Spleen (tissue), 11 donors: ENCODE results near the gene KL. TPM values are rescaled to one million over a fixed set of nuclear protein-coding genes. Genes with fewer than 3 reads are reported as not detected.

Experiments
- DNase-seq: peaks from one replicate; pipeline ENCODE4 v3.0.0-alpha.2; 2020
- H3K27ac ChIP-seq, 8 donors: fragments of 200-600 bp; sonication (generic) in 7 of 8; 1 replicate in 4 of 8; 2 replicates in 4 of 8; pipeline versions ENCODE4 v1.5.0 to v1.8.0; 2016 to 2021; ENCODE audit warnings: inconsistent platforms in 4 of 8, mild to moderate bottlenecking in 4 of 8, moderate library complexity in 1 of 8
- H3K27me3 ChIP-seq, 7 donors: fragments of 200-600 bp; sonication (generic) in 6 of 7; replicated peaks in 1 of 7; 1 replicate in 4 of 7; 2 replicates in 3 of 7; pipeline versions ENCODE4 v1.5.0 to v1.8.0; 2016 to 2021; ENCODE audit warnings: inconsistent platforms in 3 of 7, mild to moderate bottlenecking in 1 of 7
- H3K36me3 ChIP-seq, 6 donors: fragments of 200-600 bp; sonication (generic) in 5 of 6; 1 replicate in 4 of 6; 2 replicates in 2 of 6; pipeline versions ENCODE4 v1.5.0 to v1.8.0; 2016 to 2021; ENCODE audit warnings: inconsistent platforms in 2 of 6
- H3K4me1 ChIP-seq, 6 donors: fragments of 200-600 bp; sonication (generic) in 5 of 6; 1 replicate in 3 of 6; 2 replicates in 3 of 6; pipeline versions ENCODE4 v1.5.0 to v1.8.0; 2016 to 2021; ENCODE audit warnings: inconsistent platforms in 3 of 6
- H3K4me3 ChIP-seq, 8 donors: fragments of 200-600 bp; sonication (generic) in 7 of 8; 1 replicate in 4 of 8; 2 replicates in 4 of 8; pipeline versions ENCODE4 v1.5.0 to v1.8.0; 2016 to 2021; ENCODE audit warnings: inconsistent platforms in 4 of 8, mild to moderate bottlenecking in 4 of 8, moderate library complexity in 2 of 8
- H3K9me3 ChIP-seq, 8 donors: fragments of 200-600 bp; sonication (generic) in 7 of 8; 1 replicate in 4 of 8; 2 replicates in 4 of 8; pipeline versions ENCODE4 v1.5.0 to v1.8.0; 2016 to 2021; ENCODE audit warnings: inconsistent platforms in 4 of 8
- POLR2A ChIP-seq, 3 donors: fragments of 450-650 bp; IDR thresholded peaks; one replicate each; pipeline ENCODE4 v1.5.1; 2017; ENCODE audit warnings: antibody characterized with exemption in 3 of 3, mild to moderate bottlenecking in 1 of 3
- POLR2AphosphoS5 ChIP-seq, 3 donors: sonication (generic); formaldehyde crosslinking; IDR thresholded peaks; one replicate each; pipeline ENCODE4 v1.5.1; 2017; ENCODE audit warnings: antibody characterized with exemption in 3 of 3
- WGBS, 5 donors: extraction: QIAGEN DNeasy Blood & Tissue Kit in 3 of 5; methylation state at CpG; one replicate each; pipeline versions ENCODE4 v1.1.5 to v1.1.7; 2013 to 2018; 5-methylcytosine and 5-hydroxymethylcytosine counted together
- intact Hi-C: fragments of 100-400 bp; cut with DNase I; formaldehyde crosslinking; loops from one replicate; pipeline ENCODE4 v1.15.0; 2023; ENCODE audit warnings: low total_unique reads
- polyA plus RNA-seq, 3 donors: library from polyadenylated mRNA; stranded (reverse); fragments of 200-250 nt; gene quantifications; one replicate each; pipeline ENCODE4 v1.2.1, GENCODE V29; 2013
- total RNA-seq, 7 donors: library from RNA; depleted of rRNA in 3 of 7; stranded (reverse); fragments of >200 nt in 3 of 7; fragmentation: NEBNext Ultra II Directional in 4 of 7; extraction: Animal tissue kit (Norgen Biotek cat#: 25700) in 4 of 7; gene quantifications; one replicate each; pipeline versions ENCODE4 v1.1.0 to v1.2.1, GENCODE V29; 2016 to 2021
- TF ChIP-seq, protein P1 (sequence below), 11 experiments: fragments of 200-600 bp in 7 of 11; fragments of 450-650 bp in 4 of 11; sonication (generic) in 4 of 11; IDR thresholded peaks in 8 of 11; conservative IDR thresholded peaks in 3 of 11; 1 replicate in 7 of 11; 2 replicates in 4 of 11; pipeline versions ENCODE4 v1.4.0 to v1.8.0; 2016 to 2021; ENCODE audit warnings: antibody characterized with exemption in 11 of 11, inconsistent platforms in 4 of 11, mild to moderate bottlenecking in 1 of 11
- donor health status: healthy with polysubstance abuse.
- donor health status: DM: no; HTN: no; CAD: no; lungs with moderate emphysema.
- donor health status: DM: no; HTN: no; CAD: no.
- donor health status: Bipolar disorder and iron deficiency.
- donor health status: healthy.
- donor health status: DM: no; HTN: no; CAD: no.
- donor health status: DM: yes; HTN: yes; CAD: no.

KL gene
- total and polyA plus RNA-seq, 10 donors: 0.35 to 10.2 (median 4.6) TPM

DNA sequence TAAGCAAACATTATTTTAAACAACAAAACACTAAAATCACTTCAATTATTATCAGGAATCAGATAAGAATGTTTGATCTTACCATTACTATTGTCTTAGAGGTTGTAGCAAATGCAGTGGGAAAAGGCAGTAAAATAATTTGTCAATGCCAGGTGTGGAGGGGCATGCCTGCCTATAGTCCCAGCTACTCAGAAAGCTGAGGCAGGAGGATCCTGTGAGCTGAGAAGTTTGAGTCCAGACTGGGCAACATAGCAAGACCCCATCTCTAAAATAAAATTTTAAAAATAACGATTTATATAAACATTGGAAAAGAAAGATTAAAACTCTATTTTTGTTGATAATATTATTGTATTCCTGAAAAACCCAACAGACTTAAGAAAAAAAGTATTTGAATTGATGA lies 66.8 kb downstream of the KL start:
- H3K27ac ChIP-seq: no peak overlapping the region
- intact Hi-C loops: no loop called here
- no peaks in the 10 kb centered on the region for H3K27me3 ChIP-seq
- H3K4me1 ChIP-seq: no peaks in the 10 kb centered on the region
- no peak overlapping the region for H3K4me3 ChIP-seq
- TF ChIP-seq POLR2A (IDR thresholded peaks at IDR 0.05): no peak
- TF ChIP-seq, protein P1, sequence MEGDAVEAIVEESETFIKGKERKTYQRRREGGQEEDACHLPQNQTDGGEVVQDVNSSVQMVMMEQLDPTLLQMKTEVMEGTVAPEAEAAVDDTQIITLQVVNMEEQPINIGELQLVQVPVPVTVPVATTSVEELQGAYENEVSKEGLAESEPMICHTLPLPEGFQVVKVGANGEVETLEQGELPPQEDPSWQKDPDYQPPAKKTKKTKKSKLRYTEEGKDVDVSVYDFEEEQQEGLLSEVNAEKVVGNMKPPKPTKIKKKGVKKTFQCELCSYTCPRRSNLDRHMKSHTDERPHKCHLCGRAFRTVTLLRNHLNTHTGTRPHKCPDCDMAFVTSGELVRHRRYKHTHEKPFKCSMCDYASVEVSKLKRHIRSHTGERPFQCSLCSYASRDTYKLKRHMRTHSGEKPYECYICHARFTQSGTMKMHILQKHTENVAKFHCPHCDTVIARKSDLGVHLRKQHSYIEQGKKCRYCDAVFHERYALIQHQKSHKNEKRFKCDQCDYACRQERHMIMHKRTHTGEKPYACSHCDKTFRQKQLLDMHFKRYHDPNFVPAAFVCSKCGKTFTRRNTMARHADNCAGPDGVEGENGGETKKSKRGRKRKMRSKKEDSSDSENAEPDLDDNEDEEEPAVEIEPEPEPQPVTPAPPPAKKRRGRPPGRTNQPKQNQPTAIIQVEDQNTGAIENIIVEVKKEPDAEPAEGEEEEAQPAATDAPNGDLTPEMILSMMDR (IDR thresholded peaks at IDR 0.05 in 8 of 11, conservative IDR thresholded peaks at IDR 0.05 in 3 of 11): no peak
- TF ChIP-seq POLR2AphosphoS5 (IDR thresholded peaks at IDR 0.05): no peak
- 87 to 98% (median 92%) methylated on average over 1 of the region's 1 CpG for WGBS, 5 donors
- no peaks in the 10 kb centered on the region for H3K9me3 ChIP-seq
- no peaks in the 10 kb centered on the region for H3K36me3 ChIP-seq
- no peak for DNase-seq

DNA sequence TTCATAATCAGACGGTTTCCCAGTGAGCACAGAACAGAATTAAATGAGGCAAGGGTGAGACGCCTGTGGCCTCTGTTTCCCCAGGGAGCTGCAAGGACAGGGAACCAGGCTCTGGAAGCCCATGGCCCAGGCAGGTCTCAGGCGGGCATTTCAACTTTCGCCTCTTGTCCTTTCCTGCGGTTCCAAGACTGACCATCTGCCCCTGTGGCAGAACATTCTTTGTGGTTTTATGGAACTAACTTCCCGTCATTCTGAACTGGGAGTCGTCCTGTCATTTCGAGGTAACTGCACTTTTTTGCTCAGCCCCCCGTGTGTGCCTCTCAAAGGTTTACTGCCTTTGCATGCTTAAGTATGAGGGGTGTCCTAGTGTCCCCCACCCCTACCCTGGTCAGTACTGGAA lies 70.9 kb downstream of the KL start:
- intact Hi-C loops: no loop called here
- Histone ChIP-seq H3K9me3 (no peaks in the 10 kb centered on the region), H3K27me3 (no peaks in the 10 kb centered on the region), H3K4me3 (no peak overlapping the region), H3K36me3 (no peaks in the 10 kb centered on the region), H3K4me1 (peaks cover 0 to 8% (median 3%) of the 10 kb centered on the region in 6 donors), H3K27ac (no peak overlapping the region)
- WGBS, 5 donors: 83 to 90% (median 87%) methylated on average over 9 of the region's 9 CpGs
- TF ChIP-seq, protein P1 (IDR thresholded peaks at IDR 0.05 in 8 of 11, conservative IDR thresholded peaks at IDR 0.05 in 3 of 11): no peak
- no peak for TF ChIP-seq POLR2AphosphoS5 (IDR thresholded peaks at IDR 0.05)
- no peak for TF ChIP-seq POLR2A (IDR thresholded peaks at IDR 0.05)
- no peak for DNase-seq

DNA sequence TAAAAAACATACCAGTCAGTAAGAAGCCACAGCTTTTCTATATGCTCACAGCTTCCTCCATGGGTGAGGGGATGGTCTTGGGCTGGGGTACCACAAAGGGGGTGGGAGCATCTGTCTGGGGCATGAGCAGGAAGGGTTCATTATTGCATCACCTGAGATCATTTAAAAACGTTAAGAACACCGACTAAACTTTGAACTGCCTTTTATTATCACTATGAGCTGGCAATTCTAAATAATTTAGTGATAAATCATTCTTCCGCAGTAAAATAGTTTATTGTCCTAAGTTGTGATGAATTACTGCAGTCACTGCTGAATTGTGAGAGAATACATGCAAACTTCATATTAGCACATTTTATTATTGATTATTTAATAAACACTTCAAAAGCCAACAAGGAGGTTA lies 71.6 kb downstream of the KL start:
- Histone ChIP-seq H3K4me3 (no peak overlapping the region), H3K4me1 (peaks cover 0 to 11% (median 3%) of the 10 kb centered on the region in 6 donors), H3K9me3 (no peaks in the 10 kb centered on the region), H3K27me3 (no peaks in the 10 kb centered on the region), H3K36me3 (no peaks in the 10 kb centered on the region), H3K27ac (no peak overlapping the region)
- TF ChIP-seq POLR2AphosphoS5 (IDR thresholded peaks at IDR 0.05): no peak
- TF ChIP-seq, protein P1 (IDR thresholded peaks at IDR 0.05 in 8 of 11, conservative IDR thresholded peaks at IDR 0.05 in 3 of 11): no peak
- no peak for TF ChIP-seq POLR2A (IDR thresholded peaks at IDR 0.05)
- intact Hi-C loops: no loop called here
- DNase-seq: no peak
- WGBS, 5 donors: 70 to 84% (median 79%) methylated on average over 3 of the region's 3 CpGs

DNA sequence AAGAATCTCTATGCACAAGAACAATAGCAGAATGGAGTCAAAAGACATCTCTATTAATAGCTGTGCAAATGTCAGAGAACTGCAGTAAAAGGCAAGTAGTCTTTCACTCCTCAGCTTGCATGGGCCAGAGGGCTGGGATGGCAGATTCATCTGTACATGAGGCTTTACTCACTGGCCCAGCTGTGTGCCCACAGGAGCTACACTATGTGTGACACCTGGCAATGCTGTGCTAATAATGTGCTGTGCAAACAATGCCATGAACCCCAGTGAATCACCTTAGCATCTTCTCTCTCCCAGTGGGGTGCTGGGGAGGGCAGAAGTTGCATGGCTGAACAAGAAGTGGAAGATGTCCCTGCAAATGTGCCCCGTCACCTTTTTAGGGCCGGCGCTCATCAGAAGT lies 73.1 kb downstream of the KL start:
- Histone ChIP-seq H3K9me3 (no peaks in the 10 kb centered on the region), H3K27me3 (no peaks in the 10 kb centered on the region), H3K4me3 (no peak overlapping the region), H3K27ac (no peak overlapping the region), H3K4me1 (peaks cover 0 to 11% (median 3%) of the 10 kb centered on the region in 6 donors), H3K36me3 (no peaks in the 10 kb centered on the region)
- intact Hi-C loops: no loop called here
- WGBS, 5 donors: 95 to 100% (median 99%) methylated on average over 3 of the region's 3 CpGs
- no peak for DNase-seq
- TF ChIP-seq POLR2AphosphoS5 (IDR thresholded peaks at IDR 0.05) (no peak), POLR2A (IDR thresholded peaks at IDR 0.05) (no peak)
- TF ChIP-seq, protein P1 (IDR thresholded peaks at IDR 0.05 in 8 of 11, conservative IDR thresholded peaks at IDR 0.05 in 3 of 11): no peak
